Glomerular visceral epithelial cell (primary cell): ENCODE results near the gene CNDP2.

ENCODE experiments used
- DNase-seq: peaks from one replicate; pipeline ENCODE4 v3.0.0-alpha.2; 2016; ENCODE audit errors: extremely low spot score

CNDP2 gene

GRCh38 chr18:74500372-74500771 lies 4.2 kb downstream of the CNDP2 start:
- no peak for DNase-seq

DNA sequence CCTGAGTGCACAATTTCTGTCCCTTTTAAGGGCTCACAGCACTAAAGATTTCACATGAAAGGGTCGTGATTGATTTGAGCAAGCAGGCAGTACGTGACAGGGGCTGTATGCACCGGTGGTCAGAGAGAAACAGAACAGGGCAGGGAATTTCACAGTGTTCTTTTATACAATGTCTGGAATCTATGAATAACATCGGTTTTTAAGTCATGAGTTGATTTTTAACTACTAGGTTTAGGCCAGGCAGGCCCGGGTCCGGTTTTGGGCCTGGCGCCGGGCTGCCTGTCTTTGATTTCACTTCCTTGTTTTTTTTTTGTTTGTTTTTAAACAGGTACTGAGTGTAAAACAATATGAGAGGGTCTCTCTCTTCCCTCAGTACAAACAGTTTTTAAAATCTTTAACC lies 4.6 kb downstream of the CNDP2 start:
- DNase-seq = peak; percentile 35

DNA sequence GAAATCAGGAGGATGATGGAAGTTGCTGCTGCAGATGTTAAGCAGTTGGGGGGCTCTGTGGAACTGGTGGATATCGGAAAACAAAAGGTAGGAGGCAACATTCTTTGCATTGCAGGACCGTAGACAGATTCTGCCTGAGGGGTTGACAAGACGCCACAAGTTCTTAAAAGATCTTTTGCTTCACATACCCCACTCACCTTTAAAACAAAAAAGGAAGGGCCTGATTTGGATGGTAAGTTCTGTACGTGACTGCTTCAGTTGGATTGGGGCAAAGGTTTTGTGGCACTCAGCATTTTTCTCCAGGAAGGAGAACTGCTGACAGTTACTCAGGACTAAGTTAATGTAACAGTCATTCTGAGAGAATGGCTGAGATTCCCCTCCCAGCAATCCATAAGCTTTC lies 5.2 kb downstream of the CNDP2 start:
- no peak for DNase-seq

- no peak for DNase-seq
Measured at GRCh38 chr18:74503137-74503536, 7.0 kb downstream of the CNDP2 start.

- no peak for DNase-seq
Measured at GRCh38 chr18:74505776-74506175, 9.6 kb downstream of the CNDP2 start.

DNA sequence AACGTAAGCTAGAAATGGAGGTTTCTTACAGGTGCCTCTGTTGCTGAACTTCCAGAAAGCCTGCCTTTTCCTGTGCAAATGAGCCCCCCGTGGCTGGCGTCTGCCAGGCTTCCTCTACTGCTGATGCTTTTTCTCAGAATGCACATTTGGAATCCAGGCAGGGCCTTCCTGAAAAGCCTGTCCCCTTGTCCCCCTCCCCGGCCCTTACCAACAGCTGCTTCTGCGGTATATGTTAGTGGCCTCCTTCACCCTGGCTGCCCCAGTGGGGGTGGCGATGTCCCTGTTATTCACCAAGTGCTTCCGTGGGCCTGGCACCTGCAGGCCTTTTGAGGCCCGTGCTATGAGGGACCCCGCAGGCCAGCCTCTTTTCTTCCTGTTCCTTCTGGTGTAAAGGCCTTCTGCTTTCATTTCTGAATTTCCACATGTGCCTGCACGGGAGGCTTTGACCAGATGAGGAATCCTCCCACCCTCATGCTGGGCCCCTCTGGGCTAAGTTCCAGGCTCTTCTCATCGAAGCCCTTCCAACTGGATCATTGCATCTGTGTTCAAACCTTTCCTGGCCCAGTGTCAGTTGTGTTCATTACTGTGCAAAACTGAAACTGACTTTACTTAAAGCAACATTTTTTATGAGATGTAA lies 10.4 kb downstream of the CNDP2 start:
- DNase-seq = no peak

DNA sequence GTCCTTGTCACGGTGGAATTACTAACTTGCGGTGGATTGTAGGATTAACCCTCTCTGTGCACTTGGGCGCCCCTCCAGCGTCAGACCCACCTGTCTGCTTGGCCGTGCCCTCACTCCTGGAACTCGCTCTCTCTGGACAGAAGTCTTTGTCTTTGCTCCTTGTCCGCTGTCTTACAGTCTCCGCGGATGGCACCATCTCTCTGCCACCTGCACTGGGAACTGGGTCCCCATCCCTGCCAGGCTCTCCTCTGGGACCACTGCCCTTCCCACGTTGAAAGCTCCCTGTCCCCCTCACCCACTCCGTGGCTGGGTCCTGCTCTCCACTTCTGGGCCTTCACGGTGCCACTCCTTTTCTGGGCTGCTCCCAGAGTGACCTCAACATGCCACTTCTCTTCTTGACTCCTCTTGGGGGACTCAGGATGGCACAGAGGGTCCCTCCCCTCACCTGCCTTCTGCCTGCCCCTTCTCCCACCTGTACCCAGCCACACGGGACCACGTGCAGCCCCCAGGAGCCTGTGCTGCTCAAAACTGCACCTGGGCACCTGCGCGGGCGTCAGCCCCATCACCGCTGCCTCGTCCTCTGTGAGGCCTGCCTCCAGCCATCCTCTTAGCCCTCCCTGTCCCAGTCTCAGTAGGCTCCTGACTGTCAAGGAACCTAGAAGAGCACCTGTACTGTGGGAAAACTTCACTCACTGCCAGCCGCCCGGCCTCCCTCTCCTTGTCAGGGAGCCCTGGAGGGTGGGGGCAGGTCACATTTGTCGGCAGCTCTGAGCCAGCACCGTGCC lies 11.1 kb downstream of the CNDP2 start:
- no peak for DNase-seq

DNA sequence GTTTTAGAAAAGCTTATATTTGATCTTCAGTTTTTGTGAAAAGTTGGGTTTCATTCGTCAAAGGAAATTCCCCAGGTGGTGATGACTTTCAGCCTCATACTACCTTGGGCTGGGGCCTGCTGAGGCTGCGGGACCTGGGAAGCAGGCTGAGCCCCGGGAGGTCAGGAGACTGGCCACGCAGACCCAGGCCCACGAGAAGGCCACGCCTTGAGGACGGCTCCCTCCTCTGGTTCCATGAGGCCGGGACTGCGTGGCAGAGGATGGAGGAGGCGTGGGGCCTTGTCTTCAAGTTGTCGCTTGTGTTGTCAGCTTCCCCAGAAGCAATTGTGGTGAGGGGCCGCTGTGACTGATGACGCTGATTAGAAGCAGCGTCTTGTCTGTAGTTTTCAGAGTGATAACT lies 11.8 kb downstream of the CNDP2 start:
- no peak for DNase-seq

DNA sequence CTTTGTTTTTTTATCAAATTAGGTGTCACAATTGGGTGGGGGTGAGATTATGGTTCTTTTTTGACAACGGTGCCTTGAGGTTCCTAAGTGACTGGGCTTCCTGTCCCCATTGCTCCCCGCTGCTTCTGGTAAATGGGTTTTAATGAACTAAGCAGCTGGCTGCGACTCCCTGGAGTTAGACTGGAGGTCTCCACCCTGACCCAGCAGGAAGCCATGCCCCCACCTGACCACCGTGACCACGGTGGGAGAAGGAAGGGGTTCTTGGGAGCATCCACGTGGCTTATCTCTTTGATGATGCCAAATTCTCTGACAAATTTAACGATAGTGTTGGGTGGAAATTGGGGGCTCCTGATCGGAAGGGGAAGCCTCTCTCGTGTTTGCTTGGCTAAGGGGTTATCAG lies 12.2 kb downstream of the CNDP2 start:
- no peak for DNase-seq

GRCh38 chr18:74508821-74509225 lies 12.7 kb downstream of the CNDP2 start:
- DNase-seq = no peak

DNA sequence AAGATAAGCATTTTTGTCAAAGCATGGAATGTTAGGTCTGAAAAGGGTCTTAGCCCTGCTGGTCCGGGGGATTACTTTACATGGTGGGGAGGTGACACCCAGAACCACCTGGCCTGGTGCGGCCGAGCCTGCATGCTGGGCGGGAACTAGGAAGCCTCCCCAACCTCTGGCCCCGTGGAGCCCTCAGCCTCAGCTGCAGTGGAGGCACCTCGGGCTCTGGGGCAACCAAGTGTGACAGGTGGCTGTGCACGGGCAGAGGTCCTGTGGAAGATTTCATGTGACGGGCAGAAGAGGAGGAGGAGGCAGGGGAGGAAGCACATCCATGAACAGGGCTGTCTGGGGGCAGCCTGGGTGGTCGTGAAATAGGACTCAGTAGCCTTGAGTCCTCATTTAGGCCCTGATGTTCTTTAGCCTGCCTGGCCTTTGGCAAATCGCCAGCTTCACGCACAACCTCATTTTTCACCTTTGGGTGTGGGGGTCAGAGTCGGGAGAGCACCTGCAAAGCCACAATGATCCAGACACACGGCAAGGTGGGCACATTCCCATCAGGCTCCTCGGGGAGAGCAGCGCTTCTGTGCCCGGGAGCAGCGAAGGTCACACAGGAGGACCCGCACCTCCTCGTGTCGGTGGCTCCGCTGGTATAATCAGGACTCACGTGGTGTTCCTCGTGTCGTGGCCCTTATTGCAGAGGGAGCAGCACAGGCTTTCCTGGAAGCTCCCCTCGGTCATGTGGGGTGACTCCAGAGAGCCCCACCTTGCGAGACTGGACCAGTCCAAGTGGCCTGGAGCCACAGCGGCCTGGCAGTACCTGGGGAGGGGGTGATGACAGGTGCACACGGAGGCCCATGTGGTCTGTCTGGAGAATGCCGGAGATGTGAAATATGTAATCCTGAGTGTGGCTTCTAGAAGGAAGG lies 13.9 kb downstream of the CNDP2 start:
- no peak for DNase-seq

DNA sequence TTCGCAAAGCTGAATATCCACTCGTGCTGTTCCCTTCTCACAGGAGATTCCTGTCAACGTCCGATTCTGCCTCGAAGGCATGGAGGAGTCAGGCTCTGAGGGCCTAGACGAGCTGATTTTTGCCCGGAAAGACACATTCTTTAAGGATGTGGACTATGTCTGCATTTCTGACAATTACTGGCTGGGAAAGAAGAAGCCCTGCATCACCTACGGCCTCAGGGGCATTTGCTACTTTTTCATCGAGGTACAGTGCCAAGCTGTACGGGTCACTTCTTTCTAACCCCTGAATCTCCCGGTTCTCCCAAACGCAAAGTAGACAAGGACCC lies 14.6 kb downstream of the CNDP2 start:
- DNase-seq = no peak

DNA sequence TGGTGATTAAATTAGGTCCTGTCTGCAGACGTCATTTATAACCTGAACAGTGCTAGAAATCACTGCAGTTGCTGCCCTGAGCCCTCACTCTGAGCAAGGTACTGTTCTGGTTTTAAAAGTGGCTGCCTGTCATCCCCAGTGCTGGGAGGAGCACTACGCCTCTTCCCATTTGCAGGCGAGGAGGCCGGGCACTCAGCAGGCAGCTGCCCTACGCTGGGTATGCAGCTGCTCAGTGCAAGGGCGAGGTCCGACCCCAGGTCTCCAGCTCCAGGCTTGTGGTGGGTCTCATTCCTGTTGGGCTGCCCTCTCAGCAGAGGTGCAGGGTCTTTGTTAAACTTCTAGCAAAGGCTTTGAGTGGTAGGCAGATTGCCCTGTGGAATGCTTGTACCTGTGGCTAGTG lies 15.7 kb downstream of the CNDP2 start:
- DNase-seq = no peak

DNA sequence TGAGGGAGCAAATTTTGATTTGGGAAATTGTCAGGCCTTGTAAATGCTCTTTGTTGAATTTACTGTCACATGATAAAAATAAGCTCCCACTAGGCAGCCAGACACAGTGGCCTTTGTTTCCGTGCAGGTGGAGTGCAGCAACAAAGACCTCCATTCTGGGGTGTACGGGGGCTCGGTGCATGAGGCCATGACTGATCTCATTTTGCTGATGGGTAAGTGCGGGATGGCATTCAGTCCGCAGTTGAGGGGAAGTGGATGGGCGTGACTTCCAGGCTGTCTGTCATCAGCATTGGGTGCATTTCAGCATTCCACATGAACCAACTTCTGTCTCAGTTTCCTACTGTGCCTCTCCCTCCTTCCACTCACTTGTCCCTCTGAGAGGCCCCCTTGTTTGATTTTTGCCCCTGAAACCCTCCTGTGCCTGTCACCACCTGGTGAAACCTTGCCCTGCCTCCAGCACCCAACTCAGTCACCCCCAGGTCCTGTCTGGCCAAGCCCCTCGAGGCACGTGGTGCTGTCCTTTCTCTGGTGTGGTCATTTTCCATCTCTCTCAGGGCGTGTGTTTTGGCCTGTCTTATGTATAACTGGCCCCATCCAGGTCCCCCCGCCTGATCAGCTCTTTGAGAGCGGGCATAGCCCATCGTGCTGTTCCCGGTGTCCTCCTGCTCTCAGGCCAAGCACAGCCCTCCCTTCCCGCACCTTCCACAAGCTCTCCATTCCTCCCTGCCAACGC lies 16.3 kb downstream of the CNDP2 start:
- no peak for DNase-seq

- DNase-seq = no peak
Measured at GRCh38 chr18:74513149-74513882, 17.2 kb downstream of the CNDP2 start.

- DNase-seq = no peak
Measured at GRCh38 chr18:74513883-74514205, 17.7 kb downstream of the CNDP2 start.

DNA sequence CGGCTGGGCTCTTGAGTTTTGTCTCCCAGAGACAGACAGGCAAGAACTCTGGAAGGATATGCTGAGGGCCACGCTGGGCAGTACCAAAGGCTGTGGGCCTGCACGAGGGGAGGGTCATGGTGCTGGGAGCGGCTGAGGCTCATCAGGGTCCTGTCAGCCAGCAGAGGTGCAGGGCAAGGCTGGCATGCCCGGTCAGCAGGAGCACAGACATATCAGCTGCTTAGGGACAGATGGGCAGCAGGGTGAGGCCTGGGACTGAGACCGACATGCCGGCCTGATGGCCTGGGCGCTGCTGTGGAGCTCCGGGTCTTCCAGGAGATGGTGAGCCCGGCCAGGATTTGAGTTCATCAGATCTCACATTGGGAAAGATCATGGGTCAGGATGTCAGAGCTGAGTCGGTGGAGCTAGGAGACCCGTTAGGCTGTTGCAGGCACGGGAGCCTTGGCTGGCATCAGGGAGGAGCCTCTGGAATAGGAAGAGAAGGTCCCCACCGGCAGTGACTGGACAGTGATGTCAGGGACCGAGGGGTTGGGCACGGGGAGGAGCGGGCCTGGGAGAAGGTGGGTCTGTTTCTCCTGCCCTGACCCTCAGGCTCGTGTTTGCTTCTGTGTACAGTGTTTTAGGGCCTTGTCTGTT lies 18.8 kb downstream of the CNDP2 start:
- no peak for DNase-seq

GRCh38 chr18:74515620-74516231 lies 19.6 kb downstream of the CNDP2 start:
- no peak for DNase-seq

GRCh38 chr18:74516271-74517235 lies 20.4 kb downstream of the CNDP2 start:
- no peak for DNase-seq
